Measurements from ENCODE around the gene SIGLEC9. TPM values are rescaled to one million over a fixed set of nuclear protein-coding genes. Genes with fewer than 3 reads are reported as not detected.

The SIGLEC9 gene
- total RNA-seq, 1 donor from 2014 or later, result not detected

- Mint-ChIP-seq H3K4me1 (no peaks in the 10 kb centered on the region), H3K27me3 (ENCODE audit: low read depth) (peaks cover 35% of the 10 kb centered on the region), H3K4me3 (no peak overlapping the region), H3K9me3 (no peaks in the 10 kb centered on the region), H3K27ac (no peak overlapping the region), H3K36me3 (no peaks in the 10 kb centered on the region)
- no peak for DNase-seq (ENCODE audit: low spot score in 2 of 2, unreplicated experiment in 2 of 2)
- no peak for TF ChIP-seq CTCF (IDR thresholded peaks at IDR 0.05; ENCODE audit: unreplicated experiment)
Measured at GRCh38 chr19:51084505-51084904, 40.2 kb upstream of the SIGLEC9 start.

- H3K27ac Mint-ChIP-seq, result no peak overlapping the region
- TF ChIP-seq CTCF (IDR thresholded peaks at IDR 0.05; ENCODE audit: unreplicated experiment), result no peak
- peaks cover 38% of the 10 kb centered on the region for H3K27me3 Mint-ChIP-seq (ENCODE audit: low read depth)
- no peaks in the 10 kb centered on the region for H3K4me1 Mint-ChIP-seq
- H3K4me3 Mint-ChIP-seq, result no peak overlapping the region
- no peaks in the 10 kb centered on the region for H3K9me3 Mint-ChIP-seq
- no peak for DNase-seq (ENCODE audit: low spot score in 2 of 2, unreplicated experiment in 2 of 2)
- no peaks in the 10 kb centered on the region for H3K36me3 Mint-ChIP-seq
Measured at GRCh38 chr19:51086153-51086850, 38.4 kb upstream of the SIGLEC9 start.

GRCh38 chr19:51089786-51090185 lies 34.9 kb upstream of the SIGLEC9 start:
- Mint-ChIP-seq H3K36me3 (no peaks in the 10 kb centered on the region), H3K4me1 (peaks cover 25% of the 10 kb centered on the region), H3K27me3 (ENCODE audit: low read depth) (peaks cover 9% of the 10 kb centered on the region), H3K9me3 (no peaks in the 10 kb centered on the region), H3K4me3 (no peak overlapping the region), H3K27ac (no peak overlapping the region)
- no peak for DNase-seq (ENCODE audit: low spot score in 2 of 2, unreplicated experiment in 2 of 2)
- TF ChIP-seq CTCF (IDR thresholded peaks at IDR 0.05; ENCODE audit: unreplicated experiment), result no peak

GRCh38 chr19:51090471-51090870 lies 34.2 kb upstream of the SIGLEC9 start:
- Mint-ChIP-seq H3K4me3 (no peak overlapping the region), H3K27me3 (ENCODE audit: low read depth) (peaks cover 9% of the 10 kb centered on the region), H3K9me3 (no peaks in the 10 kb centered on the region), H3K36me3 (no peaks in the 10 kb centered on the region), H3K4me1 (peaks cover 25% of the 10 kb centered on the region), H3K27ac (no peak overlapping the region)
- DNase-seq (ENCODE audit: low spot score in 2 of 2, unreplicated experiment in 2 of 2), result no peak
- TF ChIP-seq CTCF (IDR thresholded peaks at IDR 0.05; ENCODE audit: unreplicated experiment), result no peak

GRCh38 chr19:51091126-51091525 lies 33.6 kb upstream of the SIGLEC9 start:
- Mint-ChIP-seq H3K27ac (no peak overlapping the region), H3K4me1 (peaks cover 25% of the 10 kb centered on the region), H3K27me3 (ENCODE audit: low read depth) (peaks cover 9% of the 10 kb centered on the region), H3K36me3 (no peaks in the 10 kb centered on the region), H3K4me3 (no peak overlapping the region), H3K9me3 (no peaks in the 10 kb centered on the region)
- no peak for DNase-seq (ENCODE audit: low spot score in 2 of 2, unreplicated experiment in 2 of 2)
- no peak for TF ChIP-seq CTCF (IDR thresholded peaks at IDR 0.05; ENCODE audit: unreplicated experiment)
